Adrenal gland (tissue), 5 donors: ENCODE data around the gene NABP1.

Source experiments
- CTCF ChIP-seq, 6 experiments: fragments of 450-650 bp in 4 of 6; fragments of 200-600 bp in 2 of 6; sonication (generic) in 1 of 6; IDR thresholded peaks; 1 replicate in 5 of 6; 2 replicates in 1 of 6; pipeline versions ENCODE4 v1.5.1 to v1.8.0; 2016 to 2021; ENCODE audit warnings: antibody characterized with exemption in 6 of 6, mild to moderate bottlenecking in 2 of 6, moderate library complexity in 1 of 6
- POLR2A ChIP-seq, 2 donors: fragments of 450-650 bp; IDR thresholded peaks; one replicate each; pipeline ENCODE4 v1.6.1; 2017; ENCODE audit warnings: antibody characterized with exemption in 2 of 2, mild to moderate bottlenecking in 2 of 2, moderate library complexity in 1 of 2
- donor health status: DM: no; HTN: no; CAD: no.

- TF ChIP-seq CTCF (IDR thresholded peaks at IDR 0.05): no peak
- no peak for TF ChIP-seq POLR2A (IDR thresholded peaks at IDR 0.05)
Measured at GRCh38 chr2:191697870-191698269, 19.9 kb downstream of the NABP1 start.
